ENCODE results near the gene GXYLT2. TPM values are rescaled to one million over a fixed set of nuclear protein-coding genes. Genes with fewer than 3 reads are reported as not detected.
A peak's percentile ranks its signal among the peaks of the same experiment; 100 is the strongest.

GXYLT2 gene
- total RNA-seq, 1 donor from 2014 or later, result 7.8 TPM

- H3K27ac Mint-ChIP-seq (ENCODE audit: unreplicated experiment), result no peak overlapping the region
- peaks cover 3% of the 10 kb centered on the region for H3K36me3 Mint-ChIP-seq (ENCODE audit: unreplicated experiment)
- peaks cover 3% of the 10 kb centered on the region for H3K27me3 Mint-ChIP-seq (ENCODE audit: unreplicated experiment)
- no peak for TF ChIP-seq CTCF (IDR thresholded peaks at IDR 0.05)
- H3K4me1 Mint-ChIP-seq (ENCODE audit: unreplicated experiment), result no peaks in the 10 kb centered on the region
- no peaks in the 10 kb centered on the region for H3K9me3 Mint-ChIP-seq (ENCODE audit: unreplicated experiment)
- DNase-seq (ENCODE audit: extremely low spot score, unreplicated experiment), result no peak
- no peak overlapping the region for H3K4me3 Mint-ChIP-seq (ENCODE audit: unreplicated experiment)
Observed at GRCh38 chr3:72932416-72932815, 44.6 kb downstream of the GXYLT2 start.

GRCh38 chr3:72938471-72939265, 50.8 kb downstream of the GXYLT2 start:
- TF ChIP-seq CTCF (IDR thresholded peaks at IDR 0.05), result peak; percentile 63
- Mint-ChIP-seq H3K27ac (ENCODE audit: unreplicated experiment) (no peak overlapping the region), H3K36me3 (ENCODE audit: unreplicated experiment) (no peaks in the 10 kb centered on the region), H3K4me3 (ENCODE audit: unreplicated experiment) (no peak overlapping the region), H3K4me1 (ENCODE audit: unreplicated experiment) (peaks cover 5% of the 10 kb centered on the region), H3K9me3 (ENCODE audit: unreplicated experiment) (no peaks in the 10 kb centered on the region), H3K27me3 (ENCODE audit: unreplicated experiment) (peaks cover 3% of the 10 kb centered on the region)
- DNase-seq (ENCODE audit: extremely low spot score, unreplicated experiment), result no peak

GRCh38 chr3:72941245-72941644, 53.4 kb downstream of the GXYLT2 start:
- TF ChIP-seq CTCF (IDR thresholded peaks at IDR 0.05), result no peak
- DNase-seq (ENCODE audit: extremely low spot score, unreplicated experiment), result no peak
- peaks cover 13% of the 10 kb centered on the region for H3K4me1 Mint-ChIP-seq (ENCODE audit: unreplicated experiment)
- no peak overlapping the region for H3K4me3 Mint-ChIP-seq (ENCODE audit: unreplicated experiment)
- no peaks in the 10 kb centered on the region for H3K9me3 Mint-ChIP-seq (ENCODE audit: unreplicated experiment)
- no peaks in the 10 kb centered on the region for H3K27me3 Mint-ChIP-seq (ENCODE audit: unreplicated experiment)
- no peaks in the 10 kb centered on the region for H3K36me3 Mint-ChIP-seq (ENCODE audit: unreplicated experiment)
- no peak overlapping the region for H3K27ac Mint-ChIP-seq (ENCODE audit: unreplicated experiment)

GRCh38 chr3:72942427-72942826, 54.6 kb downstream of the GXYLT2 start:
- no peaks in the 10 kb centered on the region for H3K9me3 Mint-ChIP-seq (ENCODE audit: unreplicated experiment)
- no peak for TF ChIP-seq CTCF (IDR thresholded peaks at IDR 0.05)
- no peak for DNase-seq (ENCODE audit: extremely low spot score, unreplicated experiment)
- H3K27ac Mint-ChIP-seq (ENCODE audit: unreplicated experiment), result no peak overlapping the region
- no peak overlapping the region for H3K4me3 Mint-ChIP-seq (ENCODE audit: unreplicated experiment)
- peaks cover 13% of the 10 kb centered on the region for H3K4me1 Mint-ChIP-seq (ENCODE audit: unreplicated experiment)
- H3K36me3 Mint-ChIP-seq (ENCODE audit: unreplicated experiment), result no peaks in the 10 kb centered on the region
- no peaks in the 10 kb centered on the region for H3K27me3 Mint-ChIP-seq (ENCODE audit: unreplicated experiment)

GRCh38 chr3:72944696-72945095, 56.9 kb downstream of the GXYLT2 start:
- peaks cover 7% of the 10 kb centered on the region for H3K4me1 Mint-ChIP-seq (ENCODE audit: unreplicated experiment)
- no peak for TF ChIP-seq CTCF (IDR thresholded peaks at IDR 0.05)

More at GRCh38 chr3:72944696-72945095, 56.9 kb downstream of the GXYLT2 start:
- Mint-ChIP-seq H3K9me3 (ENCODE audit: unreplicated experiment) (no peaks in the 10 kb centered on the region), H3K27me3 (ENCODE audit: unreplicated experiment) (no peaks in the 10 kb centered on the region), H3K36me3 (ENCODE audit: unreplicated experiment) (no peaks in the 10 kb centered on the region), H3K4me3 (ENCODE audit: unreplicated experiment) (no peak overlapping the region), H3K27ac (ENCODE audit: unreplicated experiment) (no peak overlapping the region)
- DNase-seq (ENCODE audit: extremely low spot score, unreplicated experiment), result no peak
